HFFc6 (cell line): Measurements from ENCODE around the gene SAMD5. TPM values are rescaled to one million over a fixed set of nuclear protein-coding genes. Genes with fewer than 3 reads are reported as not detected.

ENCODE experiments used
- DNase-seq: peaks from one replicate; pipeline ENCODE4 v3.0.0-alpha.2; 2018
- H3K27ac Mint-ChIP-seq: 2 replicates; pipeline ENCODE4 v1.8.0; 2020; ENCODE audit warnings: mild to moderate bottlenecking, mixed read lengths
- H3K27me3 Mint-ChIP-seq: 2 replicates; pipeline ENCODE4 v1.8.0; 2021; ENCODE audit warnings: mild to moderate bottlenecking, moderate library complexity, mixed read lengths; ENCODE audit not compliant: insufficient read depth
- H3K36me3 Mint-ChIP-seq: 2 replicates; pipeline ENCODE4 v1.8.0; 2021; ENCODE audit warnings: low read depth, mixed read lengths
- H3K4me1 Mint-ChIP-seq: 2 replicates; pipeline ENCODE4 v1.8.0; 2020; ENCODE audit warnings: low read depth, mixed read lengths
- H3K4me3 Mint-ChIP-seq: 2 replicates; pipeline ENCODE4 v1.8.0; 2020; ENCODE audit warnings: mild to moderate bottlenecking, moderate library complexity, mixed read lengths
- H3K9me3 Mint-ChIP-seq: 2 replicates; pipeline ENCODE4 v1.8.0; 2020; ENCODE audit warnings: mild to moderate bottlenecking, mixed read lengths
- total RNA-seq, 6 experiments: library from RNA; stranded (reverse); fragmentation: NEBNext Ultra II Directional; extraction: Animal tissue kit (Norgen Biotek cat#: 25700); gene quantifications; 2 replicates in 1 of 6; 3 replicates in 5 of 6; pipeline ENCODE4 v1.2.3, GENCODE V29; 2021
- TF ChIP-seq, protein P1 (sequence below): fragments of 200-600 bp; sonication (generic); IDR thresholded peaks from 2 replicates; pipeline ENCODE4 v1.5.0; 2021; ENCODE audit warnings: antibody characterized with exemption, mild to moderate bottlenecking

Gene SAMD5
- total RNA-seq, 6 experiments from 2014 or later, result not detected

DNA sequence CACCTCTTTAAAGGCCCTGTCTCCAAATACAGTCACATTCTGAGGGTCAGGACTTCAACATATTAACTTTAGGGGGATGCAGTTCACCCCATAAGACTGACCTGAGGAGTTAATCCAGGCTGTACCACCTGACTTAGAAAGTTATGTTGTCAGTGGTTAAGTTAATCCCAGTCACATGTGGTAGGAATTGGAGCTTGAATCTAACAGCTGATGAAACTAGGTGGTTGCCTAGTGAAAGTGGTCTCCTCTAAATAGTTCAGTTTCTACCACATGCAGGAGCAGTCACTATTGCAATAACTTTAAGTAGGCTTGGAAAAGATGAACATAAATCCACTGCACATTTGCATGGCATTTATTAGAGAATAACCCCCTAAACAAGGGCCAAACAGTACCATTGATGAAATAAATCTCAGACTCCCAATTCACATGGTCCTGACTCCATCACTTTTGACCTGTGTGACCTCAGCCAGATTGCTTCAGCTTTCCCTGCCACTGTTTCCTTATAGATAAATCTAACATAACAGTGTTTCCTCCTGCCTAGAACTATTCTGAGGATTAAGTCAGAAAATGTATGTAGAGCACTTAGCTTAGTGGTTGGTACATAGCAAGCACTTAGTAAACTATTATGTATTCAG lies 20.1 kb downstream of the SAMD5 start:
- peaks cover 5% of the 10 kb centered on the region; the same call in 1 of the 2 replicates for H3K9me3 Mint-ChIP-seq
- peaks cover 1% of the 10 kb centered on the region for H3K27me3 Mint-ChIP-seq
- H3K4me1 Mint-ChIP-seq, result no peaks in the 10 kb centered on the region
- TF ChIP-seq, protein P1, sequence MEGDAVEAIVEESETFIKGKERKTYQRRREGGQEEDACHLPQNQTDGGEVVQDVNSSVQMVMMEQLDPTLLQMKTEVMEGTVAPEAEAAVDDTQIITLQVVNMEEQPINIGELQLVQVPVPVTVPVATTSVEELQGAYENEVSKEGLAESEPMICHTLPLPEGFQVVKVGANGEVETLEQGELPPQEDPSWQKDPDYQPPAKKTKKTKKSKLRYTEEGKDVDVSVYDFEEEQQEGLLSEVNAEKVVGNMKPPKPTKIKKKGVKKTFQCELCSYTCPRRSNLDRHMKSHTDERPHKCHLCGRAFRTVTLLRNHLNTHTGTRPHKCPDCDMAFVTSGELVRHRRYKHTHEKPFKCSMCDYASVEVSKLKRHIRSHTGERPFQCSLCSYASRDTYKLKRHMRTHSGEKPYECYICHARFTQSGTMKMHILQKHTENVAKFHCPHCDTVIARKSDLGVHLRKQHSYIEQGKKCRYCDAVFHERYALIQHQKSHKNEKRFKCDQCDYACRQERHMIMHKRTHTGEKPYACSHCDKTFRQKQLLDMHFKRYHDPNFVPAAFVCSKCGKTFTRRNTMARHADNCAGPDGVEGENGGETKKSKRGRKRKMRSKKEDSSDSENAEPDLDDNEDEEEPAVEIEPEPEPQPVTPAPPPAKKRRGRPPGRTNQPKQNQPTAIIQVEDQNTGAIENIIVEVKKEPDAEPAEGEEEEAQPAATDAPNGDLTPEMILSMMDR, result no peak
- H3K27ac Mint-ChIP-seq, result no peak overlapping the region
- H3K36me3 Mint-ChIP-seq, result no peaks in the 10 kb centered on the region
- no peak for DNase-seq
- no peak overlapping the region for H3K4me3 Mint-ChIP-seq

DNA sequence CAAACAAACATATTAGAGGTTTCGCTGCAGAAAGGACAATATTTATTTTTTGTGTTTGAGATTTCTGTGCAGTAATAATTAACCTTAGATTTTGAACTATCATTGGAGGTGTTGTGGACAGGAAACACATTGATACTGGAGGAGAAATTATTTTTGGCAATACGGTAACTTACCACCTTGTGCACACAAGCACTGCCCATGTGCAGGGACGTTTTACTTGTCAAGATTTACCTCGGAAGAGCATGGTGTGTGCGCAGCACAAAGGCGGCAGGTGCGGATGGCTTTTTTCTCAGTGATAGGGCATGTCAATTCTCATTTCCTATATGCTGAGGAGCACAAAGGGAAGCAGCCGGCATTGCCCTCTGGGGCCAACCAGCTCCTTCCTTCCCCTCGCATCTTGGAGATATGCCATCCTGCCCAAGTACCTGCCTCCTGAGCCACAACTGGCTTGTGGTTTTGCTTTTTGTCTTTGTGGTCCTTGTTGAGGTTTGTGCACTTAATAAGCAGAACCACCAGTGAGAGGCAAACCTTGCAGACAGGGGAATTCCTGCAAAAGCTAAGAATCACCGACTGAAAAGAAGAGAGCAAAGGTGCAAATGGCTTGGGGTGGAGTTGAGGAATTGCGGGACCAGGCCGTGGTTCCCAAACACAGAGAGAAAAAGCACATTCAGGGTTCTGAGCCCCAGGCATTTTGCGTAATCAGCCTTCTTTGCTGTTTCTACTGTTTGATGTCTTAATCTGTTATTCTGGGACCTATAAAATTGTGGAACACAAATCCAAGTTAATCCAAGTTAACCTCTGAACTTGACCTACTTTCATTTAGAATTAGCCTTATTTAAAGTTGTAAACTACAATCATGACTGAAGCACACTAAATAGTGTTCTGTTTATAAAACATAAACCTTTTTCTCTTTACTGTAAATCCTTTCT lies 21.9 kb downstream of the SAMD5 start:
- H3K27me3 Mint-ChIP-seq, result no peaks in the 10 kb centered on the region; the same call in none of the 2 replicates
- H3K27ac Mint-ChIP-seq, result no peak overlapping the region
- TF ChIP-seq, protein P1, result no peak
- H3K4me1 Mint-ChIP-seq, result no peaks in the 10 kb centered on the region
- H3K9me3 Mint-ChIP-seq, result peaks cover 5% of the 10 kb centered on the region; the same call in 1 of the 2 replicates
- DNase-seq, result no peak
- H3K4me3 Mint-ChIP-seq, result no peak overlapping the region
- no peaks in the 10 kb centered on the region for H3K36me3 Mint-ChIP-seq

DNA sequence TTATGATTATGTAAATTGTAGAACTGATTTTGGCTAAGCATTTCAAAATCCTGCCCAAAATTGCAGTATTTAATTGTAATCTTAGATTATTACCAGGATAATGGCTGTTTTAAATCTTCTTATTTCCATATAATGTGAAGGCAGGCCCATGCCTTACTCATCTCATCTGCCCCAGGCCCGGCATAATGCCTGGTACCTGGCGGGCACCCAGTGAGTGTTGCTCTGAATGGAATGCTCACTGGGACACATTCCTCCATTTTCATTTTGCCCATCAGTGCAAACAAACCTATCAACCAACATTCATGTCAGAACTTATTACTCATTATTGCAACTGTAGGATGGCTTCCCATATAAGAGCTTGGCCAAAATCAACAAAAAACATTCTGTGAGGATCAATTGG lies 22.8 kb downstream of the SAMD5 start:
- TF ChIP-seq, protein P1, result no peak
- no peak for DNase-seq
- Mint-ChIP-seq H3K9me3 (peaks cover 5% of the 10 kb centered on the region; the same call in 1 of the 2 replicates), H3K27ac (no peak overlapping the region), H3K27me3 (no peaks in the 10 kb centered on the region; the same call in none of the 2 replicates), H3K4me1 (no peaks in the 10 kb centered on the region), H3K4me3 (no peak overlapping the region), H3K36me3 (no peaks in the 10 kb centered on the region)

DNA sequence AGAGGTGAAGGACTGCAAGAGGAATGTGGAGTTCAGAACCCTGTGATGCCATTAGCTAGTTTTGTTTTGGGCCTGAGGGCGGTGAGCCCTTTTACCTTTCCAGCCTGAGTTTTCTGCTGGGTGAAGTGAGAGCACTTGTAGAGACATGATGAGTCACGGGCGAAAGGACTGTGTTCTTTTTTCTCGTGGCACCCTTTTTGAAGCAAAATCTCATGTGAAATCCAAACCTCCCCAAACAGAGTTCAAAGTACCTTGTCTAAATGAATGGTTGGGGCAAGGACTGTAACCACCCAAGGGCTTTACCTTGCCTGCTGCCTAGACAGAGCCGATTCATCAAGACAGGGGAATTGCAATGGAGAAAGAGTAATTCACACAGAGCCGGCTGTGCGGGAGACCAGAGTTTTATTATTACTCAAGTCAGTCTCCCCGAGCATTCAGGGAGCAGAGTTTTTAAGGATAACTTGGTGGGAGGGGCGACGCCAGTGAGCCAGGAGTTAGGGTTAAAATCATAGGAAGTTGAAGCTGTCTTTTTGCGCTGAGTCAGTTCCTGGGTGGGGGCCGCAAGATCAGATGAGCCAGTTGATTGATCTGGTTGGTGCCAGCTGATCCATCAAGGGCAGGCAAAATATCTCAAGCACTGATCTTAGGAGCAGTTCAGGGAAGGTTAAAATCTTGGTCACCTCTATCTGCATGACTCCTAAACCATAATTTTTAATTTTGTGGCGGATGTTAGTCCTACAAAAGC lies 25.8 kb downstream of the SAMD5 start:
- TF ChIP-seq, protein P1, result no peak
- no peaks in the 10 kb centered on the region; the same call in 1 of the 2 replicates for H3K27me3 Mint-ChIP-seq
- H3K9me3 Mint-ChIP-seq, result peaks cover 5% of the 10 kb centered on the region; the same call in 1 of the 2 replicates
- H3K36me3 Mint-ChIP-seq, result no peaks in the 10 kb centered on the region
- H3K4me1 Mint-ChIP-seq, result no peaks in the 10 kb centered on the region
- H3K27ac Mint-ChIP-seq, result no peak overlapping the region
- no peak overlapping the region for H3K4me3 Mint-ChIP-seq
- DNase-seq, result no peak

DNA sequence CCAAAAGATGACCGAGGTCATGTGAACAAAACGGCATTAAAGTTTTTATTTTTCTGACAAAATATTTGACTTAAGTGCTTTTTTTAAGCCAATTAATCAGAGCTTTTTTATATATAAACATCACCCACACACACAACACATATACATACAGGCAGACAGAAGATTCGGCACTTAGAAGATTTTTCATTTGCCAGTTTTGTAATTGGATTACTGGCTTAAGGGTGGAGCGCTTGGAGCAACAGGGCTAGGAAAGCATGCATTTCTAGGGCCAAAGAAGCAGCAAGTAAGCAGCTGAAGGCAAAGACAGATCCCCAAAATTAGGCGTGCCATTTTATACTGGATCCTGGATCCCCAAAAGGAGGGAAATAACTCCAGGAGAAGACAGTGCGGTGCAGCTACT lies 30.3 kb downstream of the SAMD5 start:
- Mint-ChIP-seq H3K36me3 (no peaks in the 10 kb centered on the region), H3K9me3 (peaks cover 8% of the 10 kb centered on the region; the same call in 1 of the 2 replicates), H3K27ac (no peak overlapping the region), H3K4me3 (no peak overlapping the region), H3K4me1 (no peaks in the 10 kb centered on the region), H3K27me3 (no peaks in the 10 kb centered on the region; the same call in 1 of the 2 replicates)
- DNase-seq, result no peak
- TF ChIP-seq, protein P1, result no peak
